Neuron (in vitro differentiated cells): ENCODE results near the gene HMGCL.

Source experiments
- H2AFZ ChIP-seq: one replicate; pipeline ENCODE4 v1.6.1; 2013; ENCODE audit warnings: low read depth, mild to moderate bottlenecking, inconsistent platforms, low read length, moderate library complexity
- H3K27me3 ChIP-seq: one replicate; pipeline ENCODE4 v1.6.1; 2013; ENCODE audit warnings: low read length; ENCODE audit not compliant: insufficient read depth
- H3K36me3 ChIP-seq: one replicate; pipeline ENCODE4 v1.6.1; 2013; ENCODE audit warnings: low read length; ENCODE audit not compliant: insufficient read depth
- H3K4me1 ChIP-seq: one replicate; pipeline ENCODE4 v1.6.1; 2013; ENCODE audit warnings: low read length; ENCODE audit not compliant: insufficient read depth
- H3K4me3 ChIP-seq: 2 replicates; pipeline ENCODE4 v1.5.1; 2013; ENCODE audit warnings: mild to moderate bottlenecking, low read length, moderate library complexity
- H3K9me3 ChIP-seq: one replicate; pipeline ENCODE4 v1.6.1; 2013; ENCODE audit warnings: low read length

HMGCL gene

DNA sequence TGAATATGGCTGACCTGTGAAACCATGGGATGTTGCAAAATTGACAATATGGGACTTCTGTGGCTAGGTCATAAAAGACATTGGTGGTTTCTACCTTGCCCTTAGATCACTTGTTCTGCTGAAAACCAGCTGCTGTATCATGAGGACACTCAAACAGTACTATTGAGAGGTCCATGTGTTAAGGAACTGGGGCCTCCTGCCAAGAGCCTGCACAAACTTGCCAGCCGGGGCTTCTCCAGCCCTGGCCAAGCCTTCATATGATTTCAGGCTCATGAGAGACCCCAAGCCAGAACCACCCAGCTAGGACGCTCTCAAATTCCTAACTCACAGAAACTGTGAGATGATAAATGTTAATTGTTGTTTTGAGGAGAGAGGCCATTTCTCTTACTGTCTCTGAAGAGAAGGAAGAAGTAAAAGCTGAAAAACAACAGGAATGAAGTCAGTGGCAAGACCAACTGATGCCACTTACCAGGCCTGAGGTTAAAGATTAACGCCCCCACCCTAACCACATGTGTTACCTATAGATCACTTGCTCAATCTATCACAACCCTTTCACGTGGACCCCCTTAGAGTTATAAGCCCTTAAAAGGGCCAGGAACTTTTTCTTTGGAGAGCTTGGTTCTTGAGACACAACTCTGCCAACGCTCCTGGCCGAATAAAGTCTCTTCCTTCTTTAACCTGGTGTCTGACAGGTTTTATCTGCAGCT is 50.9 kb downstream of the HMGCL start:
- H3K36me3 ChIP-seq = peaks cover 3% of the 10 kb centered on the region
- H3K4me1 ChIP-seq = peaks cover 13% of the 10 kb centered on the region
- H3K27me3 ChIP-seq = no peaks in the 10 kb centered on the region
- no peaks in the 10 kb centered on the region for H3K9me3 ChIP-seq
- H2AFZ ChIP-seq = no peak overlapping the region
- no peak overlapping the region for H3K4me3 ChIP-seq

- Histone ChIP-seq H3K4me1 (peaks cover 8% of the 10 kb centered on the region), H2AFZ (no peak overlapping the region), H3K27me3 (no peaks in the 10 kb centered on the region)
Measured at GRCh38 chr1:23772854-23773242, 52.4 kb downstream of the HMGCL start.

GRCh38 chr1:23772049-23772853 is 53.0 kb downstream of the HMGCL start:
- Histone ChIP-seq H3K27me3 (no peaks in the 10 kb centered on the region), H3K36me3 (peaks cover 7% of the 10 kb centered on the region), H3K4me3 (no peak overlapping the region), H2AFZ (no peak overlapping the region), H3K9me3 (no peaks in the 10 kb centered on the region), H3K4me1 (peaks cover 4% of the 10 kb centered on the region)

More at GRCh38 chr1:23772854-23773242, 52.4 kb downstream of the HMGCL start:
- Histone ChIP-seq H3K9me3 (no peaks in the 10 kb centered on the region), H3K36me3 (peaks cover 3% of the 10 kb centered on the region), H3K4me3 (no peak overlapping the region)

DNA sequence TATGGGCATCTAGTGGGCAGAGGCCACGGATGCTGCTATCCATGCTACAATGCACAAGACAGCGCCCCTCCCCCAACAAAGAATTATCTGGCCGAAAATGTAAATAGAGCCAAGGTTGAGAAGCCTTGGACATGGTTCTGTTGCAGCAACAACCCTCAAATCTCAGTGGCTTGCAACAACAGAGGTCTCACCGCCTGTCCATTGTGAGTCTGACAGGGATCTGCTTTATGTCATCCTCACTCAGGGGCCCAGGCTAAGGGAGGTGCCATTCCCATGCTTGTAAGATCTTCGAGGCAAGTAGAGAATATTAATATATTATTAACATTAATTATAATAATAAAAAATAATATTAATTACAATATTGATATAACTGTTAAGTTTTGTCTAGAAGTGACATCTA is 56.5 kb downstream of the HMGCL start:
- H3K9me3 ChIP-seq = no peaks in the 10 kb centered on the region
- no peak overlapping the region for H3K4me3 ChIP-seq
- H3K36me3 ChIP-seq = peaks cover 21% of the 10 kb centered on the region
- no peaks in the 10 kb centered on the region for H3K27me3 ChIP-seq
- H2AFZ ChIP-seq = no peak overlapping the region
- H3K4me1 ChIP-seq = peaks cover 2% of the 10 kb centered on the region

DNA sequence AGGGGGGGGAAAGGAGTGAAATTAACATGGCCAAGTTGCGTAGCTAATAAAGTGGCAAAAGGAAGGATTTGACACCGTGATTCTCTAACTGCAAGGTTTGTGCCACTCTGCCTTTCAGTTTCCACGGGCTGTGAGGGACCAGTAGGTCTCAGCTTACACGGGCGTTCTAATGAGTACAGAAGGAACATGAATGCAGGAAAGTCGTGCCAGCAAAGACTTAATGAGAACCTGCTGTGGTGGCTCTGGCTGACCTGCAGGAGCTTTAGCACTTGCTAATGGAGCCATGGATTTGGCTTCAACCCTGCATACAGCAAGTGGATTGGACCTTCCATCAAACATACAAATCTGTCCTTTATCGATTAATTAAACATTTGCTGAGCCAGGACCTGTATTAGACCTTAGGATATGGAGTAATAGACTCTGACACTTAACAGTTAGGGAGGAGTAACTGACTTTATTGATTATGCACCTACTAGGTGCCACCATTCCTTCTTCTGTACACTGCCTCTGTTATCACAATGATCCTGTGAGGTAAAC is 62.1 kb downstream of the HMGCL start:
- Histone ChIP-seq H3K9me3 (no peaks in the 10 kb centered on the region), H3K27me3 (no peaks in the 10 kb centered on the region), H3K4me3 (no peak overlapping the region), H3K4me1 (peaks cover 11% of the 10 kb centered on the region), H2AFZ (no peak overlapping the region), H3K36me3 (peaks cover 70% of the 10 kb centered on the region)

GRCh38 chr1:23759277-23759676 is 66.0 kb downstream of the HMGCL start:
- H2AFZ ChIP-seq = no peak overlapping the region
- no peaks in the 10 kb centered on the region for H3K9me3 ChIP-seq
- H3K36me3 ChIP-seq = peaks cover 88% of the 10 kb centered on the region
- H3K4me3 ChIP-seq = no peak overlapping the region
- H3K27me3 ChIP-seq = no peaks in the 10 kb centered on the region
- H3K4me1 ChIP-seq = peaks cover 11% of the 10 kb centered on the region

DNA sequence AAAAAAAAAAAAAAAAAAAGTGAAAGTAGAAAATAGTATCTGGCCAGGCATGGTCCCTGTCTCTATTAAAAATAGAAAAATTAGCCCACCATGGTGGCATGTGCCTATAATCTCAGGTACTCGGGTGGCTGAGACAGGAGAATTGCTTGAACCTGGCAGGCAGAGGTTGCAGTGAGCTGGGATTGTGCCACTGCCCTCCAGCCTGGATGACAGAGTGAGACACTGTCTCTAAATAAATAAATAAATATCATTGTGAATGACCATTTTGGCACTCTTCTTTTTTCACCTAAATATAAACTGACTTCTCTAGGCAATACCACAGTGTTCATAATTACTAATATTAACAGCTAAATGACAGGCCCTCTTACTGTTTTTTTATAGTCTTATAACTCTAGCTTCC is 67.4 kb downstream of the HMGCL start:
- H3K36me3 ChIP-seq = peaks cover 89% of the 10 kb centered on the region
- no peaks in the 10 kb centered on the region for H3K27me3 ChIP-seq
- no peak overlapping the region for H2AFZ ChIP-seq
- no peaks in the 10 kb centered on the region for H3K9me3 ChIP-seq
- peaks cover 11% of the 10 kb centered on the region for H3K4me1 ChIP-seq
- no peak overlapping the region for H3K4me3 ChIP-seq

DNA sequence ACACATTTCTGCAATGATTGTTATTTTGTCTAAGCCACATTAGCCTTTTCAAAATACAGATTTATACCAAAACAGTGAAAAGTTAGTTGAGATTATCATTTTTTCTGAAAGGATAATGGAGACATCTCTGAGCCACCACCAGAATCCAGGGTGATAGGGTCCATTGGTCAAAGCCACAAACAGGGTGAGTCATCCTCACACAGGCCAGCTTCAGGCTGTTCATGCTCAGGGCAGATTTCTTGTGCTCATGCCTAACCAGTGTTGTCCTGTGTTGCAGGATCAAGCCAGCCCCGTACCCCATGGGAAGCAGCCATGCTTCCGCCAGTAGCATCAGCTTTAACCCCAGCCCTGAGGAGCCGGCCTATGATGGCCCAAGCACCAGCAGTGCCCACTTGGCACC is 68.6 kb downstream of the HMGCL start:
- H3K4me1 ChIP-seq = peaks cover 11% of the 10 kb centered on the region
- no peak overlapping the region for H2AFZ ChIP-seq
- no peak overlapping the region for H3K4me3 ChIP-seq
- H3K36me3 ChIP-seq = peaks cover 89% of the 10 kb centered on the region
- H3K27me3 ChIP-seq = no peaks in the 10 kb centered on the region
- H3K9me3 ChIP-seq = no peaks in the 10 kb centered on the region

DNA sequence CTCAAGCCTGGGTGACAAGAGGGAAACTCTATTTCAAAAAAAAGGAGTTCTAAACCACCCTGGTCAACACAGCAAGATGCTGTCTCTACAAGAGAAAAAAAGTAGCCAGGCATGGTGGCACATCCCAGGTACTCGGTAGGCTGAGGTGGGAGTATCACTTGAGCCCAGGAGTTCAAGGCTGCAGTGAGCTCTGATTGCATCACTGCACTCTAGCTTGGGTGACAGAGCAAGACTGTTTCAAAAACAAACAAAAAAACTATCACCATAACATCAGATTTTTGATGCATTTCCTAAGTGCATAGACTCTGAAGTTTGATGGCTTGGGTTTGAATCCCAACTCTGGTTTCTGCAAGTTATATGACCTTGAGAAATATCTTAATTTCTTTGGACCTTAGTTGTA is 72.3 kb downstream of the HMGCL start:
- Histone ChIP-seq H3K36me3 (peaks cover 80% of the 10 kb centered on the region), H2AFZ (no peak overlapping the region), H3K27me3 (no peaks in the 10 kb centered on the region), H3K4me1 (no peaks in the 10 kb centered on the region), H3K9me3 (no peaks in the 10 kb centered on the region), H3K4me3 (no peak overlapping the region)
